ENCODE data around the gene TXNDC16.
"Not testable (repeated sequence)": the region's sequence is repeated elsewhere in the genome, so short reads cannot be mapped to it uniquely, and the experiment has no call there.

The TXNDC16 gene

GRCh38 chr14:52589646-52590045 lies 37.3 kb upstream of the TXNDC16 start:
- H3K4me2 ChIP-seq (ENCODE audit: low read depth, low read length, poor library complexity, severe bottlenecking): no peak overlapping the region
- H3K9ac ChIP-seq (ENCODE audit: low read length): no peak overlapping the region
- no peak overlapping the region for H3K27ac ChIP-seq (ENCODE audit: low read depth, low read length)
- H3F3A ChIP-seq (ENCODE audit: insufficient read depth): no peaks in the 10 kb centered on the region
- no peaks in the 10 kb centered on the region for H3K36me3 ChIP-seq (ENCODE audit: low read length)
- H3K9me2 ChIP-seq (replicated peaks; ENCODE audit: insufficient read depth, low read length): no peaks in the 10 kb centered on the region
- H3K79me2 ChIP-seq (ENCODE audit: insufficient read depth, low read length): no peaks in the 10 kb centered on the region
- H3K9me3 ChIP-seq (ENCODE audit: insufficient read depth, low read length): no peaks in the 10 kb centered on the region
- TF ChIP-seq EZH2phosphoT487 (conservative IDR thresholded peaks at IDR 0.05; ENCODE audit: low read length): no peak
- TF ChIP-seq, protein P1, sequence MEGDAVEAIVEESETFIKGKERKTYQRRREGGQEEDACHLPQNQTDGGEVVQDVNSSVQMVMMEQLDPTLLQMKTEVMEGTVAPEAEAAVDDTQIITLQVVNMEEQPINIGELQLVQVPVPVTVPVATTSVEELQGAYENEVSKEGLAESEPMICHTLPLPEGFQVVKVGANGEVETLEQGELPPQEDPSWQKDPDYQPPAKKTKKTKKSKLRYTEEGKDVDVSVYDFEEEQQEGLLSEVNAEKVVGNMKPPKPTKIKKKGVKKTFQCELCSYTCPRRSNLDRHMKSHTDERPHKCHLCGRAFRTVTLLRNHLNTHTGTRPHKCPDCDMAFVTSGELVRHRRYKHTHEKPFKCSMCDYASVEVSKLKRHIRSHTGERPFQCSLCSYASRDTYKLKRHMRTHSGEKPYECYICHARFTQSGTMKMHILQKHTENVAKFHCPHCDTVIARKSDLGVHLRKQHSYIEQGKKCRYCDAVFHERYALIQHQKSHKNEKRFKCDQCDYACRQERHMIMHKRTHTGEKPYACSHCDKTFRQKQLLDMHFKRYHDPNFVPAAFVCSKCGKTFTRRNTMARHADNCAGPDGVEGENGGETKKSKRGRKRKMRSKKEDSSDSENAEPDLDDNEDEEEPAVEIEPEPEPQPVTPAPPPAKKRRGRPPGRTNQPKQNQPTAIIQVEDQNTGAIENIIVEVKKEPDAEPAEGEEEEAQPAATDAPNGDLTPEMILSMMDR (IDR thresholded peaks at IDR 0.05; ENCODE audit: insufficient read depth, low read length, poor library complexity, severe bottlenecking): no peak
- H4K20me1 ChIP-seq (ENCODE audit: low read depth, low read length): 0 out of 2 replicates have a peak, but pooled peaks cover 4% of the 10 kb centered on the region
- no peaks in the 10 kb centered on the region for H3K27me3 ChIP-seq (ENCODE audit: low read length)
- H2AFZ ChIP-seq (ENCODE audit: low read depth, low read length, severe bottlenecking): no peak overlapping the region
- H3K4me3 ChIP-seq (ENCODE audit: insufficient read depth, low read length, poor library complexity, severe bottlenecking): no peak overlapping the region

DNA sequence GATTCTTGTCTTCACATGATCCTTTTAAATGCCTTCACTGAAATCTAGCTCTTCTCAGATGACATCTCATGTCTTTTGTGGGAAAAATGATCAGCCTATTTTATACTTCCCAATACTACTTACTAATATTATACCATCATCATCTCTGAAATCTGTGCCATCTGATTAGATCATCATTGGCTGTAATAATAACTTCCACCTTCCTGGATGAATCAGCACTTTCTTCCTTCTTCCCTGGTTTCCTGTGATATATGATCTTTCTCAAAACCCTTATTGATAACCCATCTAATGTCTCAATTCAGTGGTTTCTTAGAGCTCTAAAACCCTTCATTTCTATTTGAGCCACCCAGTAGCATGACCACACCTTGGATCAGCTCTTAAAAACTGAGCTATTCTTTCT lies 31.2 kb upstream of the TXNDC16 start:
- H3K4me2 ChIP-seq (ENCODE audit: low read depth, low read length, poor library complexity, severe bottlenecking): no peak overlapping the region

GRCh38 chr14:52575858-52576257 lies 23.6 kb upstream of the TXNDC16 start:
- Histone ChIP-seq H3K4me3 (ENCODE audit: insufficient read depth, low read length, poor library complexity, severe bottlenecking) (no peak overlapping the region), H3K9ac (ENCODE audit: low read length) (no peak overlapping the region), H3K4me2 (ENCODE audit: low read depth, low read length, poor library complexity, severe bottlenecking) (no peak overlapping the region), H3K27ac (ENCODE audit: low read depth, low read length) (0 out of 2 replicates have a peak overlapping the region, but pooled peaks have one; percentile 22), H3F3A (ENCODE audit: insufficient read depth) (peaks cover 8% of the 10 kb centered on the region; the same call in 1 of the 2 replicates), H3K79me2 (ENCODE audit: insufficient read depth, low read length) (no peaks in the 10 kb centered on the region), H3K27me3 (ENCODE audit: low read length) (no peaks in the 10 kb centered on the region), H3K9me3 (ENCODE audit: insufficient read depth, low read length) (no peaks in the 10 kb centered on the region; the same call in 1 of the 2 replicates), H3K9me2 (replicated peaks; ENCODE audit: insufficient read depth, low read length) (no peaks in the 10 kb centered on the region), H2AFZ (ENCODE audit: low read depth, low read length, severe bottlenecking) (no peak overlapping the region), H3K36me3 (ENCODE audit: low read length) (no peaks in the 10 kb centered on the region), H4K20me1 (ENCODE audit: low read depth, low read length) (no peaks in the 10 kb centered on the region)
- TF ChIP-seq EZH2phosphoT487 (conservative IDR thresholded peaks at IDR 0.05; ENCODE audit: low read length): no peak
- TF ChIP-seq, protein P1 (IDR thresholded peaks at IDR 0.05; ENCODE audit: insufficient read depth, low read length, poor library complexity, severe bottlenecking): no peak

More for the DNA sequence above, 31.2 kb upstream of the TXNDC16 start:
- no peak overlapping the region for H3K9ac ChIP-seq (ENCODE audit: low read length)
- no peak overlapping the region for H3K4me3 ChIP-seq (ENCODE audit: insufficient read depth, low read length, poor library complexity, severe bottlenecking)
- H4K20me1 ChIP-seq (ENCODE audit: low read depth, low read length): 0 out of 2 replicates have a peak, but pooled peaks cover under 1% of the 10 kb centered on the region
- no peaks in the 10 kb centered on the region for H3K27me3 ChIP-seq (ENCODE audit: low read length)
- H3K27ac ChIP-seq (ENCODE audit: low read depth, low read length): no peak overlapping the region
- no peaks in the 10 kb centered on the region for H3K79me2 ChIP-seq (ENCODE audit: insufficient read depth, low read length)
- H2AFZ ChIP-seq (ENCODE audit: low read depth, low read length, severe bottlenecking): no peak overlapping the region
- no peaks in the 10 kb centered on the region for H3F3A ChIP-seq (ENCODE audit: insufficient read depth)
- TF ChIP-seq EZH2phosphoT487 (conservative IDR thresholded peaks at IDR 0.05; ENCODE audit: low read length): no peak
- TF ChIP-seq, protein P1 (IDR thresholded peaks at IDR 0.05; ENCODE audit: insufficient read depth, low read length, poor library complexity, severe bottlenecking): no peak
- no peaks in the 10 kb centered on the region for H3K36me3 ChIP-seq (ENCODE audit: low read length)
- H3K9me2 ChIP-seq (replicated peaks; ENCODE audit: insufficient read depth, low read length): no peaks in the 10 kb centered on the region
- no peaks in the 10 kb centered on the region for H3K9me3 ChIP-seq (ENCODE audit: insufficient read depth, low read length)

DNA sequence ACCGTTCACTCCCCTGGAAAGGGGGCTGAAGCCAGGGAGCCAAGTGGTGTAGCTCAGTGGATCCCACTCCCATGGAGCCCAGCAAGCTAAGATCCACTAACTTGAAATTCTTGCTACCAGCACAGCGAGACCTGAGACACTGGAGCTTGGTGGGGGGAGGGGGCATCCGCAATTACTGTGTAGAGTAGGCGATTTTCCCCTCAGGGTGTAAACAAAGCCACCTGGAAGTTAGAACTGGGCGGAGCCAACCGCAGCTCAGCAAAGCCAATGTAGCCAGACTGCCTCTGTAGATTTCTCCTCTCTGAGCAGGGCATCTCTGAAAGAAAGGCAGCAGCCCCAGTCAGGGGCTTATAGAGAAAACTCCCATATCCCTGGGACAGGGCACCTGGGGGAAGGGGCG lies 16.1 kb upstream of the TXNDC16 start:
- H4K20me1 ChIP-seq (ENCODE audit: low read depth, low read length); H3K9ac ChIP-seq (ENCODE audit: low read length); H3K9me2 ChIP-seq (replicated peaks; ENCODE audit: insufficient read depth, low read length); H3K79me2 ChIP-seq (ENCODE audit: insufficient read depth, low read length); H3K27me3 ChIP-seq (ENCODE audit: low read length); H3F3A ChIP-seq (ENCODE audit: insufficient read depth); H2AFZ ChIP-seq (ENCODE audit: low read depth, low read length, severe bottlenecking); H3K9me3 ChIP-seq (ENCODE audit: insufficient read depth, low read length); H3K4me3 ChIP-seq (ENCODE audit: insufficient read depth, low read length, poor library complexity, severe bottlenecking); H3K27ac ChIP-seq (ENCODE audit: low read depth, low read length); H3K4me2 ChIP-seq (ENCODE audit: low read depth, low read length, poor library complexity, severe bottlenecking); H3K36me3 ChIP-seq (ENCODE audit: low read length): not testable (repeated sequence)

Data from SU-DHL-6 (cell line).